ENCODE results near the gene TUT1. TPM values are rescaled to one million over a fixed set of nuclear protein-coding genes. Genes with fewer than 3 reads are reported as not detected.
A peak's percentile ranks its signal among the peaks of the same experiment; 100 is the strongest.

TUT1 gene
- total RNA-seq, 1 donor from 2014 or later, result 15.2 TPM

DNA sequence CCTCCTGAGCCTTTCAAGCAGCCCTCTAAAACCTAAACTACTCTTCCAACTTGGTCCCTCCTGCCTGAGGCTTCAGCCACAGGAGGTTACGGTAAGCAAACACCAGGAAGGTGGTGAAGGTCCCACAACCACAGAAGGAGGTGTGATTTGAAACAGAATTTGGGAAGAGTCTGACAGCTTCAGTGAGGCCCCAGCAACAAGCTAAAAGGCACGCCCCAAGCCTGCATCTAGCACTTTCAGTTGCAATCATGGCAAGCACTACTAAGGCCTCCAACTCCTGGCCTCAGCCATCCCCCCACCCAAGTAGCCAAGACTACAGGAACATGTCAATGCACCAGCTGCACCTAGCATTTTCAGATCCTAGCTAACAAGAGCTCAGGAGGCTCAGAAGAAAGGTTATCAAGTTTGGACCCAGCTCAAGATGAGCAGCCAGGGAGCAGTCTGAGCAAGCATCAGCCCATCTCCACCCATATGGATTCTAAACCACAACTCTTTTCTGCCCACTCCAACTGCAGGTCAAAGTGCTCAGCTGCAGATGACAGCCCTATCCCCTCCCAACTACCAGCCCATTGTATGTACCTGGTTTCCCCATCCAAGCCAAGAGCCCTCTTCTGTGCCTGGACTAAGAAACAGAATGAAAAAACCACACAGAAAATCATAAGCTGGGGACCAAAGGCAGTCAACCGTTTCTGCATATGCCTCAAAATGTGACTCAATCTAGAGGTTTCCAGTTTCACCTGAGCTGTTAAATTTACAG is 34.3 kb downstream of the TUT1 start:
- TF ChIP-seq CTCF (IDR thresholded peaks at IDR 0.05; ENCODE audit: insufficient read depth, low read length, poor library complexity, severe bottlenecking), result no peak
- Histone ChIP-seq H3K36me3 (ENCODE audit: control insufficient read depth, insufficient read depth, low read length) (peaks cover 1% of the 10 kb centered on the region), H3K27me3 (ENCODE audit: control insufficient read depth, insufficient read depth, low read length) (no peaks in the 10 kb centered on the region), H3K4me3 (ENCODE audit: low read depth, low read length) (no peak overlapping the region)
- no peak for DNase-seq (ENCODE audit: low read depth)

DNA sequence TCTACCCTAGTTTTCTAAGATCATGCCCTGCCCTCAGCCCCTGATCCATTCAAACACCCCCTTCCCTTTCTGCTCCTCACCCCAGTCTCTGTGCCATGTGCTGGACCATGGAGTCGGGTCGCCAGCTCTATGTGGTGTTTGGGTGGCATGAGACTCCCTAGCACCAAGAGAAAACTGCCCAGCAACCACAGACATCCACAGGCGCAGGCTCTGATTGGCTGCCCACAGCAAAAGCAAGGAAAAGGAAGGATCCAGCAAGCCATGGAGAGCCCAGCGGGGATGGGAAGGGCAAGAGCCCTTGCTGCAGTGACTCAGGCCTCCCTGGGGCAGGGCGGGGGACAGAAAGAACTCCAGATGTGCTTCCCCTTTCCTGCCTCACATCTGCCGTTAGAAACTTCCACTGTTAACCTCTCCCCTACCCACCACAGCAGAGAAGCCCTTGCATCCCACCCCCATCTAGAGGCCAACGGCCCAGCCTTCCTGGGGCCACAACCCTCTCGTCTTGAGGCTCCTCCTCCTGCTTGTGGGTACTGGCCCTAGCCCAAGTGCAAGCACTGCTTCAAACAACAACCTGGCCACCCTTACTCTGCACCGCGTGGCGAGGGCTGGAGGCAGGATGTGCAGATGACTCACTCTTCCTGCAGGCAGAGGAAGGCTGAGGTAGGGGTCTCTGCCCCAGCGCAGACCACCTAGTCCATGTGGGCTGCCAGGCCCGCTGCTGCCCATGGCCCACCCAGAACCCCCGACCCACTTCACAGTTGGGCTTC is 35.0 kb downstream of the TUT1 start:
- no peak overlapping the region for H3K4me3 ChIP-seq (ENCODE audit: low read depth, low read length)
- H3K36me3 ChIP-seq (ENCODE audit: control insufficient read depth, insufficient read depth, low read length), result peaks cover 1% of the 10 kb centered on the region
- no peaks in the 10 kb centered on the region for H3K27me3 ChIP-seq (ENCODE audit: control insufficient read depth, insufficient read depth, low read length)
- no peak for TF ChIP-seq CTCF (IDR thresholded peaks at IDR 0.05; ENCODE audit: insufficient read depth, low read length, poor library complexity, severe bottlenecking)
- peak; percentile 88 for DNase-seq (ENCODE audit: low read depth)

DNA sequence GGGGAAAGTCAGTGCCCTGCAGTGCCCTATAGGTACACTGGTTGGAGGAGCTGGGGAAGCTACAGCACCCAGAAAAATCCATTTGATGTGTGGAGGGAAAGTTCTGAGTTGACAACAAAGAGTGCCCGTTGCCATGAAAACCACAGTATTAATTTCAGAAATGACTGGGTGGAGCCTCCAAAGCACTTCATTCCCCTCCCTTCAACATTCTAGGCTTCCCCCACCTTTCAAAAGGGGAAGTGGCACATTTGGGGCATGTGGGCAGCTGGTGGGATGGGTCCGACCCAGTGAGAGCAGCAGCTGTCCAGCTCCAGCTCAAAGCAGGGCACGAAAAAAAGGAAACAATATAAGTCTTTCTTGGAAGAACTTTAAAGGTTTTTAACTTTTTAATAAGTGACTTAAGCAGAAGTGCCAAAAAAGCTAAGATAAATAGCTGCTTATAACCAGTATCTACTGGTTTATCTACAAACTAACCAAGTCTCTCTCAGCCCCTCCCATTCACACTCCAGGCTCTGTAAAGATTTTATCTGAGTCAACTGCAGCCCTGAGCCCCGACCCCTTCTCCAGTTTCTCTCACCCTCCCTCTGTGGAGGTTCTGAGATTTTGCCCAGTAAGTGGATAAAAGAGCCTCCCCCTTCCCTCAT is 35.7 kb downstream of the TUT1 start:
- no peak for TF ChIP-seq CTCF (IDR thresholded peaks at IDR 0.05; ENCODE audit: insufficient read depth, low read length, poor library complexity, severe bottlenecking)
- H3K27me3 ChIP-seq (ENCODE audit: control insufficient read depth, insufficient read depth, low read length), result no peaks in the 10 kb centered on the region
- peaks cover 1% of the 10 kb centered on the region for H3K36me3 ChIP-seq (ENCODE audit: control insufficient read depth, insufficient read depth, low read length)
- no peak overlapping the region for H3K4me3 ChIP-seq (ENCODE audit: low read depth, low read length)
- no peak for DNase-seq (ENCODE audit: low read depth)

- TF ChIP-seq CTCF (IDR thresholded peaks at IDR 0.05; ENCODE audit: insufficient read depth, low read length, poor library complexity, severe bottlenecking), result no peak
- Histone ChIP-seq H3K4me3 (ENCODE audit: low read depth, low read length) (no peak overlapping the region), H3K27me3 (ENCODE audit: control insufficient read depth, insufficient read depth, low read length) (no peaks in the 10 kb centered on the region), H3K36me3 (ENCODE audit: control insufficient read depth, insufficient read depth, low read length) (peaks cover 1% of the 10 kb centered on the region)
- DNase-seq (ENCODE audit: low read depth), result no peak
Measured at GRCh38 chr11:62554387-62555167, 36.7 kb downstream of the TUT1 start.

- peaks cover 1% of the 10 kb centered on the region for H3K36me3 ChIP-seq (ENCODE audit: control insufficient read depth, insufficient read depth, low read length)
- no peak overlapping the region for H3K4me3 ChIP-seq (ENCODE audit: low read depth, low read length)
- peak; percentile 77 for DNase-seq (ENCODE audit: low read depth)
- TF ChIP-seq CTCF (IDR thresholded peaks at IDR 0.05; ENCODE audit: insufficient read depth, low read length, poor library complexity, severe bottlenecking), result no peak
- H3K27me3 ChIP-seq (ENCODE audit: control insufficient read depth, insufficient read depth, low read length), result no peaks in the 10 kb centered on the region
Measured at GRCh38 chr11:62553839-62554361, 37.4 kb downstream of the TUT1 start.
